Measurements from ENCODE around the gene TNFRSF18.

TNFRSF18 gene

GRCh38 chr1:1229770-1230169, 23.4 kb upstream of the TNFRSF18 start:
- H3K27me3 ChIP-seq (ENCODE audit: insufficient read depth, insufficient read length), result no peaks in the 10 kb centered on the region
- H3K4me1 ChIP-seq (ENCODE audit: insufficient read depth, insufficient read length), result peaks cover 3% of the 10 kb centered on the region
- no peak overlapping the region for H3K9ac ChIP-seq (ENCODE audit: insufficient read length, low read depth)
- no peak overlapping the region for H3K4me3 ChIP-seq (ENCODE audit: insufficient read length, low read depth)
- peaks cover 73% of the 10 kb centered on the region for H3K36me3 ChIP-seq (ENCODE audit: insufficient read depth, insufficient read length, low read length)
- TF ChIP-seq YY1 (IDR thresholded peaks at IDR 0.05; ENCODE audit: insufficient read depth, insufficient read length) (no peak), SUZ12 (IDR thresholded peaks at IDR 0.05; ENCODE audit: extremely low read depth, insufficient read depth, insufficient read length) (no peak), ZNF274 (IDR thresholded peaks at IDR 0.05; ENCODE audit: low read depth, low read length) (no peak)
- no peak for DNase-seq (ENCODE audit: low read depth, low spot score)
- peaks cover 8% of the 10 kb centered on the region; the same call in 1 of the 2 replicates for H3K9me3 ChIP-seq (ENCODE audit: insufficient read depth, low read length)

GRCh38 chr1:1228596-1229321, 22.4 kb upstream of the TNFRSF18 start:
- no peak for TF ChIP-seq ZNF274 (IDR thresholded peaks at IDR 0.05; ENCODE audit: low read depth, low read length)
- DNase-seq (ENCODE audit: low read depth, low spot score), result no peak
- no peak overlapping the region for H3K4me3 ChIP-seq (ENCODE audit: insufficient read length, low read depth)
- no peak overlapping the region for H3K9ac ChIP-seq (ENCODE audit: insufficient read length, low read depth)
- H3K9me3 ChIP-seq (ENCODE audit: insufficient read depth, low read length), result peaks cover 8% of the 10 kb centered on the region; the same call in 1 of the 2 replicates
- H3K36me3 ChIP-seq (ENCODE audit: insufficient read depth, insufficient read length, low read length), result peaks cover 66% of the 10 kb centered on the region
- no peaks in the 10 kb centered on the region for H3K27me3 ChIP-seq (ENCODE audit: insufficient read depth, insufficient read length)
- H3K4me1 ChIP-seq (ENCODE audit: insufficient read depth, insufficient read length), result peaks cover 3% of the 10 kb centered on the region

- no peak overlapping the region for H3K4me3 ChIP-seq (ENCODE audit: insufficient read length, low read depth)
- no peak for DNase-seq (ENCODE audit: low read depth, low spot score)
- peaks cover 65% of the 10 kb centered on the region for H3K36me3 ChIP-seq (ENCODE audit: insufficient read depth, insufficient read length, low read length)
- H3K9ac ChIP-seq (ENCODE audit: insufficient read length, low read depth), result no peak overlapping the region
- H3K4me1 ChIP-seq (ENCODE audit: insufficient read depth, insufficient read length), result peaks cover 2% of the 10 kb centered on the region
- peaks cover 8% of the 10 kb centered on the region; the same call in 1 of the 2 replicates for H3K9me3 ChIP-seq (ENCODE audit: insufficient read depth, low read length)
- H3K27me3 ChIP-seq (ENCODE audit: insufficient read depth, insufficient read length), result no peaks in the 10 kb centered on the region
- TF ChIP-seq SUZ12 (IDR thresholded peaks at IDR 0.05; ENCODE audit: extremely low read depth, insufficient read depth, insufficient read length) (no peak), YY1 (IDR thresholded peaks at IDR 0.05; ENCODE audit: insufficient read depth, insufficient read length) (no peak), ZNF274 (IDR thresholded peaks at IDR 0.05; ENCODE audit: low read depth, low read length) (no peak)
These were observed 21.8 kb upstream of the TNFRSF18 start for GRCh38 chr1:1228187-1228586.

- no peak for DNase-seq (ENCODE audit: low read depth, low spot score)
- H3K4me1 ChIP-seq (ENCODE audit: insufficient read depth, insufficient read length), result no peaks in the 10 kb centered on the region
- no peaks in the 10 kb centered on the region for H3K27me3 ChIP-seq (ENCODE audit: insufficient read depth, insufficient read length)
- H3K4me3 ChIP-seq (ENCODE audit: insufficient read length, low read depth), result no peak overlapping the region
- peaks cover 68% of the 10 kb centered on the region for H3K36me3 ChIP-seq (ENCODE audit: insufficient read depth, insufficient read length, low read length)
- no peak overlapping the region for H3K9ac ChIP-seq (ENCODE audit: insufficient read length, low read depth)
- H3K9me3 ChIP-seq (ENCODE audit: insufficient read depth, low read length), result no peaks in the 10 kb centered on the region
- no peak for TF ChIP-seq YY1 (IDR thresholded peaks at IDR 0.05; ENCODE audit: insufficient read depth, insufficient read length)
- TF ChIP-seq SUZ12 (IDR thresholded peaks at IDR 0.05; ENCODE audit: extremely low read depth, insufficient read depth, insufficient read length), result no peak
- no peak for TF ChIP-seq ZNF274 (IDR thresholded peaks at IDR 0.05; ENCODE audit: low read depth, low read length)
These were observed 21.0 kb upstream of the TNFRSF18 start for GRCh38 chr1:1227386-1227785.

- TF ChIP-seq SUZ12 (IDR thresholded peaks at IDR 0.05; ENCODE audit: extremely low read depth, insufficient read depth, insufficient read length), result no peak
- no peak for TF ChIP-seq YY1 (IDR thresholded peaks at IDR 0.05; ENCODE audit: insufficient read depth, insufficient read length)
- TF ChIP-seq ZNF274 (IDR thresholded peaks at IDR 0.05; ENCODE audit: low read depth, low read length), result no peak
- Histone ChIP-seq H3K36me3 (ENCODE audit: insufficient read depth, insufficient read length, low read length) (peaks cover 73% of the 10 kb centered on the region), H3K9me3 (ENCODE audit: insufficient read depth, low read length) (no peaks in the 10 kb centered on the region), H3K4me3 (ENCODE audit: insufficient read length, low read depth) (no peak overlapping the region), H3K9ac (ENCODE audit: insufficient read length, low read depth) (no peak overlapping the region), H3K4me1 (ENCODE audit: insufficient read depth, insufficient read length) (no peaks in the 10 kb centered on the region), H3K27me3 (ENCODE audit: insufficient read depth, insufficient read length) (no peaks in the 10 kb centered on the region)
- no peak for DNase-seq (ENCODE audit: low read depth, low spot score)
These were observed 20.4 kb upstream of the TNFRSF18 start for GRCh38 chr1:1226566-1227362.

GRCh38 chr1:1225913-1226312, 19.5 kb upstream of the TNFRSF18 start:
- TF ChIP-seq ZNF274 (IDR thresholded peaks at IDR 0.05; ENCODE audit: low read depth, low read length), result no peak
- no peak for TF ChIP-seq YY1 (IDR thresholded peaks at IDR 0.05; ENCODE audit: insufficient read depth, insufficient read length)
- TF ChIP-seq SUZ12 (IDR thresholded peaks at IDR 0.05; ENCODE audit: extremely low read depth, insufficient read depth, insufficient read length), result no peak
- no peaks in the 10 kb centered on the region for H3K9me3 ChIP-seq (ENCODE audit: insufficient read depth, low read length)
- H3K9ac ChIP-seq (ENCODE audit: insufficient read length, low read depth), result no peak overlapping the region

GRCh38 chr1:1225238-1225845, 18.9 kb upstream of the TNFRSF18 start:
- Histone ChIP-seq H3K36me3 (ENCODE audit: insufficient read depth, insufficient read length, low read length) (peaks cover 83% of the 10 kb centered on the region), H3K9me3 (ENCODE audit: insufficient read depth, low read length) (no peaks in the 10 kb centered on the region), H3K9ac (ENCODE audit: insufficient read length, low read depth) (no peak overlapping the region), H3K27me3 (ENCODE audit: insufficient read depth, insufficient read length) (no peaks in the 10 kb centered on the region), H3K4me3 (ENCODE audit: insufficient read length, low read depth) (no peak overlapping the region), H3K4me1 (ENCODE audit: insufficient read depth, insufficient read length) (no peaks in the 10 kb centered on the region)
- no peak for DNase-seq (ENCODE audit: low read depth, low spot score)
- TF ChIP-seq YY1 (IDR thresholded peaks at IDR 0.05; ENCODE audit: insufficient read depth, insufficient read length) (no peak), ZNF274 (IDR thresholded peaks at IDR 0.05; ENCODE audit: low read depth, low read length) (no peak), SUZ12 (IDR thresholded peaks at IDR 0.05; ENCODE audit: extremely low read depth, insufficient read depth, insufficient read length) (no peak)

More at GRCh38 chr1:1225913-1226312, 19.5 kb upstream of the TNFRSF18 start:
- H3K4me1 ChIP-seq (ENCODE audit: insufficient read depth, insufficient read length), result no peaks in the 10 kb centered on the region
- peaks cover 78% of the 10 kb centered on the region for H3K36me3 ChIP-seq (ENCODE audit: insufficient read depth, insufficient read length, low read length)
- H3K4me3 ChIP-seq (ENCODE audit: insufficient read length, low read depth), result no peak overlapping the region
- no peaks in the 10 kb centered on the region for H3K27me3 ChIP-seq (ENCODE audit: insufficient read depth, insufficient read length)
- DNase-seq (ENCODE audit: low read depth, low spot score), result no peak
